ENCODE results near the gene GPR42. TPM values are rescaled to one million over a fixed set of nuclear protein-coding genes. Genes with fewer than 3 reads are reported as not detected.
"Not testable (repeated sequence)": the region's sequence is repeated elsewhere in the genome, so short reads cannot be mapped to it uniquely, and the experiment has no call there.

The GPR42 gene
- total RNA-seq, 1 donor from 2014 or later, result not detected

DNA sequence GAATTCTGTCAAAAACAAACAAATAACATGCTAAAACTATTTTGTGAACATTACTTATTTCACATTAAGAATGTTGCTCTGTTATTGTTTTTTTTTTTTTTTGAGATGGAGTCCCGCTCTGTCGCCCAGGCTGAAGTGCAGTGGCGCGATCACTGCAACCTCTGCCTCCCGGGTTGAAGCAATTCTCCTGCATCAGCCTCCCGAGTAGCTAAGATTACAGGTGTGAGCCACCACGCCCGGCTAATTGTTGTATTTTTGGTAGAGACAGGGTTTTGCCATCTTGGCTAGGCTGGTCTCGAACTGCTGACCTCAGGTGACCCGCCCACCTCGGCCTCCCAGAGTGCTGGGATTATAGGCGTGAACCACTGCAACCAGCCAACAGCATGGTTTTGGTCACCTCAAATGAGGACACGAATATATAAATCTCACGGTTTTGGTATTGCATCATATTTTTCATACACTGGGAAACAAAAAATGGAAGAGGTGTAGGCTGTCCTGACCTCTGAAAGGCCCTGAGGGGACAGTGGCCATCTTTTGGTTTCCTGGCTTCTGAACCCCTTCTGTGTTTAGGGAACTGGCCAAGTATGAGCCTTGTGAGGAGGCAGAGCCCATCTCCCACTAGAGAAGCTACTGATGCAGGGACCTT is 25.5 kb downstream of the GPR42 start:
- no peak for DNase-seq (ENCODE audit: low spot score)

- no peak for DNase-seq (ENCODE audit: low spot score)
Measured at GRCh38 chr19:35397064-35397463, 26.2 kb downstream of the GPR42 start.

DNA sequence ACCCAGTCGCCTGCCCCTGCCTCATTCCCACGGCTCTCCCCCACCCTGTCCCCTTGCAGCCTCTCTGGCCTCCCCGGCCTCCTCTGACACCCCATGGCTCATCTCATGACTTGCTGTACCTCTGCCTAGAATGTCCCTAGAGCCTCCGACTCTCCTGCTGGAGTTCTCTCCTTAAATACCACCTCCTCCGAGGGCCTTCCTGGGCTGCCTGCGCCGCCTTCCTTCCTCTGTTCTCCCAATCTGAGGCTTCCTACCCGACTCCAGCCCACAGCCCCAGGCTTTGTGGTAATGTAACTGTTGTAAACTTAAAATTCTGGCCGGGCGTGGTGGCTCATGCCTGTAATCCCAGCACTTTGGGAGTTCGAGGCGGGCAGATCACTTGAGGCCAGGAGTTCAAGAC is 27.7 kb downstream of the GPR42 start:
- no peak for DNase-seq (ENCODE audit: low spot score)

DNA sequence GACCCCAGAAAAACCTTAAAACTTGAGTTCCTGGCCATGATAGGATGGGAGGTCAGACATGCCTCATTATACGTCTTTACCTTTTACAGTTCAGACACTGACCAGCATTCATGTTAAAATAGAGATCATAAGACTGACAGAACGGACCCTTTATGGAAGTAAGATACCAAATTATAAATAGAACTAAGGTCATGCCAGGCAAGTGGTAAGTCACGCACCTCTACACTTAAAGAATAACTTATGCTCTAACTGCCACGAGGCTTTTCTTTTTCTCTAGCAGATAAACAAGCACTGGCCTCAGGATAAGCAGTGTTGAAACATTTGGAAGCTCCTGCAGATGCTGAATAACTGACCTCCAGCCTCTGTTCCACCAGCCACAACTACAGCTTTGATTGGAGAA is 28.4 kb downstream of the GPR42 start:
- no peak for DNase-seq (ENCODE audit: low spot score)

DNA sequence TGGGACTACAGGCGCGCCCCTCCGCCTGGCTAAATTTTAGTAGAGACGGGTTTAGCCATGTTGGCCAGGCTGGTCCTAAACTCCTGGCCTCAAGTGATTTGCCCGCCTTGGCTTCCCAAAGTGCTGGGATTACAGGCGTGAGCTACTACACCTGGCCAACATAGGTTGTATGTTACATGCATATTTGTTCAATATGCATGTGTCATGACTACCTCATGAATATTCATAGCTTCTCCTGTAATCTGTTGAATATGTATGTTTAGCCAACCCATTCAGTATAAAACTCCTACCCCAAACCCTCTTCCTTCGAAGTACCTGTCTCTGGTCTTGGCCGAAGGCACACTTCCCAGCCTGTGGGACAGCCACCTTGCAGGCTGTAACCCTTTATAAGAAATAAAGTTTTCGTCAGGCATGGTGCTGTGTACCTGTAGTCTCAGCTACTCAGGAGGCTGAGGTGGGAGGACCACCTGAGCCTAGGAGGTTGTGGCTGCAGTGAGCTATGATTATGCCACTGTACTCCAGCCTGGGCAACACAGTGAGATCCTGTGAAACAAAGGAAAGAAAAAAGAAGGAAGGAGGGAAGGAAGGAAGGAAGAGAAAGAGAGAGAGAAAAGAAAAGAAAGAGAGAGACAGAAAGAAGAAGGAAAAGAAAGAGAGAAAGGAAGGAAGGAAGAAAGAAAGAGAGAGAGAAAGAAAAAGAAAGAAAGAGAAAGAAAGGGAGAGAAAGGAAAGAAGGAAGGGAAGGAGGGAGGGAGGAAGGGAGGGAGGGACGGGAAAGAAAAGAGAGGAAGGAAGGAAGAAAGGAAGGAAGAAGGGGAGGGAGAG is 29.3 kb downstream of the GPR42 start:
- DNase-seq (ENCODE audit: low spot score), result no peak

DNA sequence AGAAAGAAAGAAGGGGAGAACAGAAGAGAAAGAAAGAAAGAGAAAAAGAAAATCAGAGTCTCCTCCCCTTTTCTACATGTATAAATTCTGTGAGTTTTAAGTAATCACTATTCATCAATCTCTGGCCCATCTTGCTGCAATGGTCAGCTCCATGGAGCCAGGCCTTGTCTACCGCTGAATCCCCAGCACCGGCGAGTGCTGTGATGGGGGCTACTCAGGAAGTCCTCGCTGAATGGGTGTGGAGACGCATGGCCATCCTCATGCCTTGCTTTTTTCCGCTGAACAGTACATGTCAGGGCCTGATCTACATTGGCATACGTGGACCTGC is 29.9 kb downstream of the GPR42 start:
- DNase-seq (ENCODE audit: low spot score), result no peak

DNA sequence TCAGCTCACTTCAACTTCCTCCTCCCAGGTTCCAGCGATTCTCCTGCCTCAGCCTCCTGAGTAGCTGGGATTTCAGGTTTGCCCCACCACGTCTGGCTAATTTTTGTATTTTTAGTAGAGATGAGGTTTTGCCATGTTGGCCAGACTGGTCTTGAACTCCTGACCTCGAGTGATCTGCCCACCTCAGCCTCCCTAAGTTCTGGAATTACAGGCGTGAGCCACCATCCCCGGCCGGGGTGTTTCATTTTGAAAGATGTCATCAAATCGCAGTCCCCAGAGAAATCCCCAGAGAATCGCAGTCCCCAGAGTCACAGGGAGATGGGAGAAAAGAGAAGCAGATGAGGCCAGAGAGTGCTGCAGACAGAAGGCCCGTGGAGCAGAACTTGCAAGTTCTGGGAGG is 30.5 kb downstream of the GPR42 start:
- not testable (repeated sequence) for DNase-seq (ENCODE audit: low spot score)

- DNase-seq (ENCODE audit: low spot score), result no peak
Measured at GRCh38 chr19:35403116-35403760, 32.4 kb downstream of the GPR42 start.

GRCh38 chr19:35404879-35405622 is 34.2 kb downstream of the GPR42 start:
- DNase-seq (ENCODE audit: low spot score), result no peak

GRCh38 chr19:35407619-35408018 is 36.8 kb downstream of the GPR42 start:
- no peak for DNase-seq (ENCODE audit: low spot score)

GRCh38 chr19:35408284-35409171 is 37.7 kb downstream of the GPR42 start:
- DNase-seq (ENCODE audit: low spot score), result no peak

DNA sequence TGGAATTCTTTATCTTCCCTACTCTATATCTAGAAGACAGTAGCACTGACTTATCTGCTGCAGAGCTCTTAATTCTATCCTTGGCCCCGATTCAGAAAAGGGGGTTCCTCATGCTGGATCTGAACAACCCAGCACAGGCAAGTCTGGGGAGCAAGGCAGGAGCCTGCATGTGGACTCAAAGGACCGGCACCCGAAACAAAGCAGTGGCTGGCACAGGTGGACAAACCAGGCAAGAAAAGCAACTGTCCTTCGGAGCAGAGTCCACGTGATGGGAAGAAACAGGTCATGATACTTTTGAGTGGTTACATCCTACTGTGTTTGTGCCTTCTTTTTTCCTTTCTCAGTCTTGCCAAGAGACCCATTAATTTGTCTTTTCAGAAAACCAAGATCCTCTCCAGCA is 38.3 kb downstream of the GPR42 start:
- DNase-seq (ENCODE audit: low spot score), result no peak

GRCh38 chr19:35410487-35410886 is 39.6 kb downstream of the GPR42 start:
- no peak for DNase-seq (ENCODE audit: low spot score)

DNA sequence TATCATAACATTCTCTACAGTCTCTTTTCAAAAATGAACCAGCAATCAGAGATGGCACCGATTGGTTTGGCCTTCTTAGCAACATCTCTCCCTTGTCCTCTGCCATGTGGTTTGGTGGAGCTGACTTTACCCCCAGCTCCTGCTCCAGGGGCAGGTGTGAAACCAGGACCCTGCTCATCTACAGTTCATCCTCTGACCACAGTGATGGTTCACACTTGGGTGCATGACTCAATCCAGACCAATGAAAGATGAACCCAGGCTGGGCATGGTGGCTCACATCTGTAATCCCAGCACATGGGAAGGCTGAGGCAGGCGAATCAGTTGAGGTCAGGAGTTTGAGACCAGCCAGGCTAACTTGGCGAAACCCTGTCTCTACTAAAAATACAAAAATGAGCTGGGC is 43.6 kb downstream of the GPR42 start:
- no peak for DNase-seq (ENCODE audit: low spot score)

- no peak for DNase-seq (ENCODE audit: low spot score)
Measured at GRCh38 chr19:35416331-35416730, 45.5 kb downstream of the GPR42 start.

- no peak for DNase-seq (ENCODE audit: low spot score)
Measured at GRCh38 chr19:35417278-35417677, 46.4 kb downstream of the GPR42 start.

DNA sequence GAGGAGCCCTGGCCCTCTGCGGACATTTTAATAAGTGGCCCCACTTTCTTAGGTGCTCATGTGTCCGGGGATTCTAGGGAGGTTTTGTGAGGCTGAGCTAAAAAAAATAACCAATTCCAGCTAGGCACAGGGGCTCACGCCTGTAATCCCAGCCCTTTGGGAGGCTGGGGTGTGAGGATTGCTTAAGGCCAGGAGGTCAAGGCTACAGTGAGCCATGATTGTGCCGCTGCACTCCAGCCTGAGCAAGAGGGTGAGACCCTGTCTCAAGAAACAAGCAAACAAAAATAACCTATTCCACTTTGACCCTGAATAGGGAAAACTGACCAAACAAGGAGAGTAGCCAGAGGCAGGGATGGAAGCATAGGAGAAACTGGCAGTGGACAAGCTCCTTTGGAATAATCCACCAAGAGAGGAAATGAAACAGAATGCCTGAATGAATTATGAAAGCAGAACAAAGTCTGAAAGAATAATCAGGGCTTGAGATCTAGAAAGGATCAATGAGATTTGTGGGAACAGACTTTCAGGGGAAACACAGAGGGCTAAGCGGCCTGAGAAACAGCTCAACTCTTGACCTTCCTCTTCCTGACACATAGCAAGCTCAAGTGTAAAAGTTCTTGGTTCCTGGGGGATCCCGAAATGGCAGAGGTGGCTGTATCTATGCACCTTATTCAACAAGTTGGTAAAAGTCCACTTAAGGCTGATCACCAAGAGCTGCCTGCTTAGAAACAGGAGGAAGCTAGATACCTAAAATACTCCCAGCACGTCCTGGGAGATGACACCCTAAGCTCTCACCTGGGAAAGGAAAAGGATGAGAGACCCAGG is 47.1 kb downstream of the GPR42 start:
- no peak for DNase-seq (ENCODE audit: low spot score)

DNA sequence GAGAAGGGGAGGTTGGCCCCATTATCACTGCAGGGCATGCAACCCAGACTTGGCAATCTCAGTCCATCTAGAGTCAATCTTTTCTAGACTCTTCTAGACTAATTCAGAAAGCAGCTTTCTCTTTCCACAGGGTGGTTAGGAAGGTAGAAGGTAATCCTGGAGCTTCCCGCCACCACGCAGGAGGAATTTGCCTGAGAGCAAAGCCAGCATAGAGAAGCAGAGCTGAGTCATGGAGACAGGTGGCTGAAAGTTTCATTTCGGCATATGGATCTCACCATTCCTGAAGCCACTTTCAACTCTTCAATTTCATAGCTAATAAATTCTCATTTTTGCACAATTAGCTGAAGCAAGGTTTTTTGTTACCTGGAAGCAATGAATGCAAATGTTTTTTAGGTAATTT is 48.2 kb downstream of the GPR42 start:
- no peak for DNase-seq (ENCODE audit: low spot score)

- DNase-seq (ENCODE audit: low spot score), result no peak
Measured at GRCh38 chr19:35419805-35420204, 48.9 kb downstream of the GPR42 start.

- DNase-seq (ENCODE audit: low spot score), result no peak
Measured at GRCh38 chr19:35421362-35421761, 50.5 kb downstream of the GPR42 start.
